Chondrocyte (in vitro differentiated cells): ENCODE data around the gene RANGAP1. TPM values are rescaled to one million over a fixed set of nuclear protein-coding genes. Genes with fewer than 3 reads are reported as not detected.

Experiments
- DNase-seq: peaks from one replicate; pipeline ENCODE4 v3.0.0; 2021; ENCODE audit warnings: mixed read lengths, low spot score
- H3K27ac Mint-ChIP-seq: one replicate; pipeline ENCODE4 v1.8.0; 2021; ENCODE audit warnings: mild to moderate bottlenecking, moderate library complexity, mixed read lengths; ENCODE audit not compliant: unreplicated experiment
- H3K27me3 Mint-ChIP-seq: 2 replicates; pipeline ENCODE4 v1.8.0; 2021; ENCODE audit warnings: low read depth, mixed read lengths
- H3K36me3 Mint-ChIP-seq: 2 replicates; pipeline ENCODE4 v1.8.0; 2021; ENCODE audit warnings: low read depth, mixed read lengths
- H3K4me1 Mint-ChIP-seq: 2 replicates; pipeline ENCODE4 v1.8.0; 2021; ENCODE audit warnings: low read depth, mild to moderate bottlenecking, mixed read lengths
- H3K4me3 Mint-ChIP-seq: one replicate; pipeline ENCODE4 v1.8.0; 2021; ENCODE audit warnings: mild to moderate bottlenecking, moderate library complexity, mixed read lengths; ENCODE audit not compliant: unreplicated experiment
- H3K9me3 Mint-ChIP-seq: 2 replicates; pipeline ENCODE4 v1.8.0; 2021; ENCODE audit warnings: low read depth, mixed read lengths
- CTCF ChIP-seq: fragments of 200-600 bp; sonication (generic); IDR thresholded peaks from 2 replicates; pipeline ENCODE4 v1.5.0; 2021; ENCODE audit warnings: antibody characterized with exemption, mild to moderate bottlenecking, moderate library complexity
- total RNA-seq: library from RNA; stranded (reverse); gene quantifications from 3 replicates; pipeline ENCODE4 v1.2.1, GENCODE V29; 2021

RANGAP1 gene
- total RNA-seq, 1 donor from 2014 or later: 35.4 TPM

- Mint-ChIP-seq H3K9me3 (no peaks in the 10 kb centered on the region), H3K27me3 (no peaks in the 10 kb centered on the region), H3K4me3 (no peak overlapping the region), H3K4me1 (no peaks in the 10 kb centered on the region), H3K27ac (no peak overlapping the region), H3K36me3 (no peaks in the 10 kb centered on the region)
- DNase-seq: no peak
- TF ChIP-seq CTCF: no peak
These were observed 29.6 kb upstream of the RANGAP1 start for GRCh38 chr22:41315586-41315985.

- Mint-ChIP-seq H3K9me3 (no peaks in the 10 kb centered on the region), H3K27me3 (no peaks in the 10 kb centered on the region), H3K36me3 (no peaks in the 10 kb centered on the region), H3K4me3 (no peak overlapping the region), H3K27ac (no peak overlapping the region), H3K4me1 (no peaks in the 10 kb centered on the region)
- DNase-seq: no peak
- TF ChIP-seq CTCF: no peak
These were observed 28.8 kb upstream of the RANGAP1 start for GRCh38 chr22:41314821-41315220.

GRCh38 chr22:41311487-41311886, 25.5 kb upstream of the RANGAP1 start:
- H3K36me3 Mint-ChIP-seq: no peaks in the 10 kb centered on the region
- TF ChIP-seq CTCF: no peak
- H3K9me3 Mint-ChIP-seq: no peaks in the 10 kb centered on the region
- H3K27ac Mint-ChIP-seq: peak overlapping the region; percentile 57
- H3K4me3 Mint-ChIP-seq: no peak overlapping the region
- no peak for DNase-seq
- H3K4me1 Mint-ChIP-seq: peaks cover 17% of the 10 kb centered on the region
- H3K27me3 Mint-ChIP-seq: no peaks in the 10 kb centered on the region

GRCh38 chr22:41310336-41310735, 24.3 kb upstream of the RANGAP1 start:
- Mint-ChIP-seq H3K4me3 (no peak overlapping the region), H3K36me3 (no peaks in the 10 kb centered on the region), H3K9me3 (no peaks in the 10 kb centered on the region), H3K27ac (no peak overlapping the region), H3K4me1 (peaks cover 25% of the 10 kb centered on the region), H3K27me3 (no peaks in the 10 kb centered on the region)
- no peak for DNase-seq
- TF ChIP-seq CTCF: no peak

GRCh38 chr22:41308544-41308947, 22.6 kb upstream of the RANGAP1 start:
- H3K27ac Mint-ChIP-seq: peak overlapping the region; percentile 73
- no peaks in the 10 kb centered on the region for H3K36me3 Mint-ChIP-seq
- H3K4me3 Mint-ChIP-seq: no peak overlapping the region
- no peak for TF ChIP-seq CTCF
- H3K9me3 Mint-ChIP-seq: no peaks in the 10 kb centered on the region
- H3K4me1 Mint-ChIP-seq: peaks cover 33% of the 10 kb centered on the region
- H3K27me3 Mint-ChIP-seq: no peaks in the 10 kb centered on the region
- DNase-seq: no peak
